GM12892 (cell line): Measurements from ENCODE around the gene SLC29A3.

Experiments
- DNase-seq: peaks from one replicate; pipeline ENCODE4 v3.0.0; 2011; ENCODE audit not compliant: insufficient read length
- FAIRE-seq: peaks from 2 replicates; lab custom pipeline; 2011; peaks lifted over from hg19 to GRCh38; lab: Jason Lieb, UNC
- POLR2A ChIP-seq: IDR thresholded peaks from 2 replicates; pipeline ENCODE4 v1.6.1; 2011; ENCODE audit warnings: low read depth, low read length, control low read depth
- POLR2AphosphoS5 ChIP-seq: IDR thresholded peaks from 2 replicates; pipeline ENCODE4 v1.6.1; 2011; ENCODE audit warnings: low read depth, low read length, control low read depth
- TAF1 ChIP-seq: IDR thresholded peaks from 2 replicates; pipeline ENCODE4 v1.6.1; 2011; ENCODE audit warnings: low read depth, mild to moderate bottlenecking, control low read depth, low read length, borderline replicate concordance

SLC29A3 gene

GRCh38 chr10:71333129-71333887, 14.2 kb downstream of the SLC29A3 start:
- FAIRE-seq, result no peak

GRCh38 chr10:71334221-71334791, 15.2 kb downstream of the SLC29A3 start:
- DNase-seq (no peak), FAIRE-seq (no peak)
- TF ChIP-seq TAF1, result no peak
- TF ChIP-seq POLR2AphosphoS5, result no peak
- no peak for TF ChIP-seq POLR2A

More at GRCh38 chr10:71333129-71333887, 14.2 kb downstream of the SLC29A3 start:
- DNase-seq, result no peak
- no peak for TF ChIP-seq POLR2A
- TF ChIP-seq POLR2AphosphoS5, result no peak
- TF ChIP-seq TAF1, result no peak

GRCh38 chr10:71335173-71335708, 16.2 kb downstream of the SLC29A3 start:
- TF ChIP-seq TAF1, result no peak
- no peak for TF ChIP-seq POLR2A
- TF ChIP-seq POLR2AphosphoS5, result no peak
- DNase-seq (no peak), FAIRE-seq (no peak)

- no peak for DNase-seq
- TF ChIP-seq POLR2A (no peak), TAF1 (no peak), POLR2AphosphoS5 (no peak)
- no peak for FAIRE-seq
These were observed 17.6 kb downstream of the SLC29A3 start for GRCh38 chr10:71336632-71337031.

GRCh38 chr10:71337219-71337701, 18.2 kb downstream of the SLC29A3 start:
- FAIRE-seq (no peak), DNase-seq (no peak)
- TF ChIP-seq TAF1 (no peak), POLR2A (no peak)

GRCh38 chr10:71338728-71339495, 19.9 kb downstream of the SLC29A3 start:
- TF ChIP-seq POLR2AphosphoS5, result no peak
- no peak for TF ChIP-seq TAF1
- no peak for TF ChIP-seq POLR2A
- FAIRE-seq, result no peak
- DNase-seq, result no peak

- no peak for TF ChIP-seq POLR2AphosphoS5
- no peak for TF ChIP-seq TAF1
- no peak for TF ChIP-seq POLR2A
- DNase-seq, result no peak
- FAIRE-seq, result no peak
These were observed 20.9 kb downstream of the SLC29A3 start for GRCh38 chr10:71339796-71340589.

GRCh38 chr10:71342573-71343391, 23.7 kb downstream of the SLC29A3 start:
- TF ChIP-seq POLR2A (no peak), TAF1 (no peak), POLR2AphosphoS5 (no peak)
- no peak for FAIRE-seq
- no peak for DNase-seq

GRCh38 chr10:71343392-71343773, 24.3 kb downstream of the SLC29A3 start:
- FAIRE-seq (no peak), DNase-seq (no peak)
- TF ChIP-seq POLR2AphosphoS5, result no peak
- TF ChIP-seq TAF1, result no peak
- no peak for TF ChIP-seq POLR2A
